GM12891 (cell line): ENCODE measurements around the gene NDUFV2.

Experiments
- DNase-seq: peaks from one replicate; pipeline ENCODE4 v3.0.0; 2011; ENCODE audit warnings: low spot score; ENCODE audit not compliant: insufficient read length
- FAIRE-seq: peaks from 2 replicates; lab custom pipeline; 2011; peaks lifted over from hg19 to GRCh38; lab: Jason Lieb, UNC
- PAX5 ChIP-seq: IDR thresholded peaks from 2 replicates; pipeline ENCODE4 v1.6.1; 2011; ENCODE audit warnings: low read length, moderate library complexity, mild to moderate bottlenecking; ENCODE audit not compliant: insufficient read depth, severe bottlenecking
- POLR2A ChIP-seq: IDR thresholded peaks from 2 replicates; pipeline ENCODE4 v1.6.1; 2011; ENCODE audit warnings: low read depth, low read length, control low read depth
- POLR2AphosphoS5 ChIP-seq: IDR thresholded peaks from 2 replicates; pipeline ENCODE4 v1.6.1; 2011; ENCODE audit warnings: low read depth, low read length, control low read depth
- POU2F2 ChIP-seq: IDR thresholded peaks from 2 replicates; pipeline ENCODE4 v1.6.1; 2011; ENCODE audit warnings: low read depth, mild to moderate bottlenecking, control low read depth, low read length, moderate library complexity
- SPI1 ChIP-seq: IDR thresholded peaks from 2 replicates; pipeline ENCODE4 v1.6.1; 2011; ENCODE audit warnings: low read depth, low read length, control low read depth
- TAF1 ChIP-seq: IDR thresholded peaks from 2 replicates; pipeline ENCODE4 v1.6.1; 2011; ENCODE audit warnings: low read depth, low read length, control low read depth

NDUFV2 gene

DNA sequence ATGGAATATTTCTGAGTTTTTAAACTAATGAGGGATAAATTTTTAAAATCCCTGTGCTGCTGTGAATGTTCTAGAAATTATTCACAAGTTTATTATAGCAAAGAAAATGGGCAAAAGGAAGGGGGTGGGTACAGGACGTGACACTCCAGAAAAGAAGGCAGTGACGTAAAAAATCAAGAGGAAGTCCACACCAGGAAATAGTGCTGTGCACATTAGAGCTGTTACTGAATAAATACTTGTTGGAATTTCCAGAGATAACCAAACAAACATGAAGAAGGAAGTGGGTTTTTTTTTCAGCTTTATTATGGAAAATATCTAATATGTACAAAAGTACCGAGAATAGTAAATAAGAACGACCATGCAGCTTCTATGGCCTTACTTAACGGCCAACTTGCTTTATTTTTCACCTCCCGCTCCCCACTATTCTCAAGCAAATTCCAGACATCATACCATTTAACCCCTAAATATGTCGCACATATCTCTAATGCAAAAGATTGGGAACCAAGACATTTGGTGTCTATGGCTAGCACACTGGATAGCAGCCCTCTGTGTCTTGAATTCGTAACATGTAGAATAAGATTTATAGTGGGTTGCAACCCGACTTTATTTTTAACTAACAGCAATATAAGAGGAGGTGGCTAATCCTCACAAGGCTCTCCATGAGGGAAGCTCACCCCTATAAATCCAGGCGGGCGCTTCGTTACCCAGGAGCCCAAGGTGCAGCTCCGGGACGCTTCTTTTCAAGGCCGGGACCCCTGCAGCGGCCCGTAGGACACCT, 580 bp upstream of the NDUFV2 start:
- DNase-seq, result no peak
- TF ChIP-seq TAF1, result no peak
- no peak for TF ChIP-seq POLR2AphosphoS5
- TF ChIP-seq PAX5, result no peak
- no peak for TF ChIP-seq POU2F2
- peak; percentile 25; the same call in 1 of the 2 replicates for TF ChIP-seq SPI1
- FAIRE-seq, result peak; percentile 9

GRCh38 chr18:9103376-9103873, 926 bp downstream of the NDUFV2 start:
- no peak for DNase-seq
- no peak for TF ChIP-seq POU2F2
- TF ChIP-seq PAX5, result peak; percentile 30
- FAIRE-seq, result peak; percentile 71

- DNase-seq (no peak), FAIRE-seq (no peak)
- no peak for TF ChIP-seq PAX5
- no peak for TF ChIP-seq POLR2AphosphoS5
- no peak for TF ChIP-seq SPI1
- TF ChIP-seq TAF1, result no peak
- TF ChIP-seq POU2F2, result no peak
- TF ChIP-seq POLR2A, result no peak
Observed at GRCh38 chr18:9104244-9104901, 1.9 kb downstream of the NDUFV2 start.

DNA sequence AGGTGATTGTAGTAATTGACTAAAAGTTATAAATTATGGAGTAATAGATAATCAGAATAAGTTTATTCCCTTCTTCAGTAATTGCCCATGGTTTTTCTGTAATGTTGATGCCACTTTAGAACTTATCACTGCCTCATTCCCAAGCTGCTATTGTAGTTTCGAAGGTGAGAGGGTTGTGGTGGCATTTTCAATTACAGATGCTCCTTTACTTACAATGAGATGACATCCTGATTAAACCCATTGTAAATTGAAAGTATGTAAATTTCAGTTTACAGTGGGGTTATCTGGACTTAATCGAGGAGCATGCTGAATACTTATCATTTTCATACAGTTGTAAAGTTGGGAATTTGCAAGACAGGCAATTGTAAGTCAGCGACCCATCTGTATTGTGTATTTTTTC, 2.9 kb downstream of the NDUFV2 start:
- DNase-seq, result no peak
- no peak for TF ChIP-seq PAX5
- no peak for TF ChIP-seq SPI1
- TF ChIP-seq TAF1, result no peak
- TF ChIP-seq POLR2AphosphoS5, result no peak
- TF ChIP-seq POLR2A, result no peak
- TF ChIP-seq POU2F2, result no peak
- FAIRE-seq, result peak; percentile 33

- no peak for FAIRE-seq
- DNase-seq, result no peak
- TF ChIP-seq POU2F2, result no peak
- no peak for TF ChIP-seq PAX5
- TF ChIP-seq POLR2AphosphoS5, result no peak
- TF ChIP-seq POLR2A, result no peak
- TF ChIP-seq SPI1, result no peak
- TF ChIP-seq TAF1, result no peak
Observed at GRCh38 chr18:9106094-9106493, 3.6 kb downstream of the NDUFV2 start.

- TF ChIP-seq POU2F2 (no peak), TAF1 (no peak), SPI1 (no peak), PAX5 (no peak), POLR2A (no peak), POLR2AphosphoS5 (no peak)
- DNase-seq (no peak), FAIRE-seq (no peak)
Observed at GRCh38 chr18:9106800-9107584, 4.5 kb downstream of the NDUFV2 start.

DNA sequence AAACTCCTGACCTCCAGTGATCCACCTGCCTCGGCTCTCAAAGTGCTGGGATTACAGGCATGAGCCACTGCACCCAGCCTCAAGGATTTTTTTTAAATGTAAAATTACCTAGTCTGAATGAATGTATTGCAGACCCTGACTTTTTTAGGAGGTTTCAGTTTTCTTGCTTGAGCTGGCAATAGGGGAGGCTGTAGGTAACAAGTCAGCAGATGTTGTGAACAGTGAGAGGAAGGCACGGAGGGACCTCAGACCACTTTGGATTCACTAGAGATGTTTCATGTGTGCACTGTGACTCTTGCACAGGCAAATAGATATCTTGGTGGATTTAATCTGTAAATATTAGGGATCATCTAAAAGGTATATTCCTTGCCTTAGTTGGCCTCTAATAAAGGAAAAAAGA, 6.4 kb downstream of the NDUFV2 start:
- FAIRE-seq, result peak; percentile 40
- no peak for TF ChIP-seq POU2F2
- TF ChIP-seq POLR2AphosphoS5, result no peak
- no peak for TF ChIP-seq POLR2A
- TF ChIP-seq TAF1, result no peak
- TF ChIP-seq SPI1, result no peak
- TF ChIP-seq PAX5, result no peak
- no peak for DNase-seq

GRCh38 chr18:9109523-9109922, 7.0 kb downstream of the NDUFV2 start:
- FAIRE-seq, result no peak
- TF ChIP-seq POLR2A (no peak), PAX5 (no peak), TAF1 (no peak), SPI1 (no peak), POLR2AphosphoS5 (no peak), POU2F2 (no peak)

DNA sequence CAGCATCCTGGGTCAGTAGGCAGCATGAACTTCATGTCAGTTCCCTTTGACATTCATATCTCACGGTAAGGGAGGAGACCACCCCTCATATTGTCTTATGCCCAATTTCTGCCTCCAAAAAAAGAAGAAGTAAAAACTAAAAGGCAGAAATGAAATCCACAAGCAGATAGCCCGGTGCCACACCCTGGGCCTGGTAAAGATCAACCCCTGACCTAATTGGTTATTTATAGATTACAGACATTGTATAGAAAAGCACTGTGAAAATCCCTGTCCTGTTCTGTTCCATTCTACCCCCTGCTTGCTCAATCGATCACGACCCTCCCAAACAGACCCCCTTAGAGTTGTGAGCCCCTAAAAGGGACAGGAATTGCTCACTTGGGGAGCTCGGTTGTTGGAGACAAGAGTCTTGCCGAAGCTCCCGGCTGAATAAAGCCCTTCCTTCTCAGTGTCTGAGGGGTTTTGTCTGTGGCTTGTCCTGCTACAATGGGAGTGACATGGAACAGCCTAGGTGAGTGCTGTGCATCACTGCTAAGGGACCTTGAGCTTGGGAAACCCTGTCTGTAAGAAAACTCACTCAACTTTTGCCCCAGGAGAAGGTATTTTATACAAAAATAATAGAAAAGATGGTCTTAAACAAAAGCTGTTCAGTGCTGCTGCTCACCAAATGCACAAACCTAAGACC, 11.1 kb downstream of the NDUFV2 start:
- TF ChIP-seq POLR2AphosphoS5 (no peak), TAF1 (no peak), POLR2A (no peak), PAX5 (no peak), POU2F2 (no peak), SPI1 (no peak)
- DNase-seq (no peak), FAIRE-seq (no peak)

More at GRCh38 chr18:9109523-9109922, 7.0 kb downstream of the NDUFV2 start:
- DNase-seq, result no peak
